ENCODE data around the gene TPD52L3.

The TPD52L3 gene

GRCh38 chr9:6328103-6328502 lies at the start of gene TPD52L3:
TPD52L3 (plus strand) TSS chr9:6328375; CDS start chr9:6328596, 221 bp downstream.
- no peak for DNase-seq

GRCh38 chr9:6301858-6302257 lies 26.3 kb upstream of the TPD52L3 start:
- no peak for DNase-seq

- no peak for DNase-seq
Observed at GRCh38 chr9:6302417-6302816, 25.8 kb upstream of the TPD52L3 start.

- no peak for DNase-seq
Observed at GRCh38 chr9:6304232-6304631, 23.9 kb upstream of the TPD52L3 start.

GRCh38 chr9:6305954-6306563 lies 22.1 kb upstream of the TPD52L3 start:
- DNase-seq: peak; percentile 28

GRCh38 chr9:6307551-6308096 lies 20.6 kb upstream of the TPD52L3 start:
- no peak for DNase-seq

GRCh38 chr9:6330958-6331634 lies 2.9 kb downstream of the TPD52L3 start:
- DNase-seq: no peak

- DNase-seq: no peak
Observed at GRCh38 chr9:6334305-6334704, 6.1 kb downstream of the TPD52L3 start.

GRCh38 chr9:6348766-6349165 lies 20.6 kb downstream of the TPD52L3 start:
- no peak for DNase-seq

GRCh38 chr9:6351737-6352136 lies 23.6 kb downstream of the TPD52L3 start:
- DNase-seq: no peak

- DNase-seq: peak; percentile 77
Observed at GRCh38 chr9:6354072-6354686, 26.0 kb downstream of the TPD52L3 start.

- peak; percentile 44 for DNase-seq
Observed at GRCh38 chr9:6355728-6356127, 27.6 kb downstream of the TPD52L3 start.

GRCh38 chr9:6356441-6356840 lies 28.3 kb downstream of the TPD52L3 start:
- DNase-seq: no peak

- no peak for DNase-seq
Observed at GRCh38 chr9:6356904-6357303, 28.7 kb downstream of the TPD52L3 start.

GRCh38 chr9:6367128-6367890 lies 39.1 kb downstream of the TPD52L3 start:
- DNase-seq: no peak

- no peak for DNase-seq
Observed at GRCh38 chr9:6368831-6369230, 40.7 kb downstream of the TPD52L3 start.

Measured in activated CD4-positive, alpha-beta T cell treated with anti-CD3 and anti-CD28 coated beads, Interleukin-2, Interleukin-6, amounts not matched to agents 100 ng/mL and 50 ng/mL, durations not matched to agents 16 hours and 8 hours (primary cell).